ENCODE measurements around the gene SERPINB2.

- no peak for TF ChIP-seq CTCF (IDR thresholded peaks at IDR 0.05)
- TF ChIP-seq EZH2 (IDR thresholded peaks at IDR 0.05), result no peak
Observed at GRCh38 chr18:63888470-63889190, 1.1 kb downstream of the SERPINB2 start.
